GM12873 (cell line): ENCODE results near the gene KCNN3.

ENCODE experiments used
- TF ChIP-seq, protein P1 (sequence below): IDR thresholded peaks from 2 replicates; pipeline ENCODE4 v1.5.1; 2012; ENCODE audit warnings: low read depth, mild to moderate bottlenecking, moderate library complexity, low read length, control low read depth; ENCODE audit not compliant: insufficient read depth; ENCODE audit errors: missing control alignments

Gene KCNN3

GRCh38 chr1:154886281-154887015, 16.4 kb upstream of the KCNN3 start:
- TF ChIP-seq, protein P1, sequence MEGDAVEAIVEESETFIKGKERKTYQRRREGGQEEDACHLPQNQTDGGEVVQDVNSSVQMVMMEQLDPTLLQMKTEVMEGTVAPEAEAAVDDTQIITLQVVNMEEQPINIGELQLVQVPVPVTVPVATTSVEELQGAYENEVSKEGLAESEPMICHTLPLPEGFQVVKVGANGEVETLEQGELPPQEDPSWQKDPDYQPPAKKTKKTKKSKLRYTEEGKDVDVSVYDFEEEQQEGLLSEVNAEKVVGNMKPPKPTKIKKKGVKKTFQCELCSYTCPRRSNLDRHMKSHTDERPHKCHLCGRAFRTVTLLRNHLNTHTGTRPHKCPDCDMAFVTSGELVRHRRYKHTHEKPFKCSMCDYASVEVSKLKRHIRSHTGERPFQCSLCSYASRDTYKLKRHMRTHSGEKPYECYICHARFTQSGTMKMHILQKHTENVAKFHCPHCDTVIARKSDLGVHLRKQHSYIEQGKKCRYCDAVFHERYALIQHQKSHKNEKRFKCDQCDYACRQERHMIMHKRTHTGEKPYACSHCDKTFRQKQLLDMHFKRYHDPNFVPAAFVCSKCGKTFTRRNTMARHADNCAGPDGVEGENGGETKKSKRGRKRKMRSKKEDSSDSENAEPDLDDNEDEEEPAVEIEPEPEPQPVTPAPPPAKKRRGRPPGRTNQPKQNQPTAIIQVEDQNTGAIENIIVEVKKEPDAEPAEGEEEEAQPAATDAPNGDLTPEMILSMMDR = no peak

DNA sequence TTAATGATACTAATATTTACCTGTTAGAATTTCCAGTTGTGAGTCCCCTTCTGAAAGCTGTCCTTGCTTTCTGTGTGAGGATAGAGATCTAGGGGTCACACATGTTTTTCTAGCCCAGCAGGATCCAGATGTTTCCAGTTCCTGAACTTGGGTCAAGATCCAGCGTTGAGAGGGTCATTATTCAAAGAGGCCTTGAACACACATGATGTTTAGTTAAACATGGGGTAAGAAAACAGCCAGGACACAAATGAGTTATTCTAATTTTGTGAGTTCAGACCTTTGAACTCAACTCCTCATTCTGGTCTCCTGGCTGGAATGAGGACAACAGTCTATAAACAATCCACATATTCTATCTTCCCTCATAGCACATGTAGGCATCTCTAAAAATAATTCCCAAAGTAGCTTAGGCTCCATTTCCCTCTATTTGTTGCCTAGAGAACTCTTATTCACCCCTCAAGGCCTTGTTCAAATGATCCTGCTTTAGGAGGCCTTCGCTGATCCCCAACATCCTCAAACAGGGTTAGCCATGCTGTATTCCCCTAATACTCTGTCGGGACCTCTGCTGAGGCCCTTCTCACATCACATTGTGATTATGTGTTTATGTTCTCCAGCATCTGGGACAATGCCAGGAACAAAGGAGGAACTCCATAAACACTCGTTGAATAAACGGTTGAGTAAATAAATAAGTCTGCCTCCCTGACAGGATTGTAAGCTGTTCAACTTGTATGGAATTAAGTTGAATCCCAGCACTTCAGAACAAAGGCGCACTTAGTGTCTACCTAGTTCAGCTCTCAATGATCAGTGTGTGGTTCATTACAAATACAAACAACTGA, 15.0 kb upstream of the KCNN3 start:
- TF ChIP-seq, protein P1 = no peak

DNA sequence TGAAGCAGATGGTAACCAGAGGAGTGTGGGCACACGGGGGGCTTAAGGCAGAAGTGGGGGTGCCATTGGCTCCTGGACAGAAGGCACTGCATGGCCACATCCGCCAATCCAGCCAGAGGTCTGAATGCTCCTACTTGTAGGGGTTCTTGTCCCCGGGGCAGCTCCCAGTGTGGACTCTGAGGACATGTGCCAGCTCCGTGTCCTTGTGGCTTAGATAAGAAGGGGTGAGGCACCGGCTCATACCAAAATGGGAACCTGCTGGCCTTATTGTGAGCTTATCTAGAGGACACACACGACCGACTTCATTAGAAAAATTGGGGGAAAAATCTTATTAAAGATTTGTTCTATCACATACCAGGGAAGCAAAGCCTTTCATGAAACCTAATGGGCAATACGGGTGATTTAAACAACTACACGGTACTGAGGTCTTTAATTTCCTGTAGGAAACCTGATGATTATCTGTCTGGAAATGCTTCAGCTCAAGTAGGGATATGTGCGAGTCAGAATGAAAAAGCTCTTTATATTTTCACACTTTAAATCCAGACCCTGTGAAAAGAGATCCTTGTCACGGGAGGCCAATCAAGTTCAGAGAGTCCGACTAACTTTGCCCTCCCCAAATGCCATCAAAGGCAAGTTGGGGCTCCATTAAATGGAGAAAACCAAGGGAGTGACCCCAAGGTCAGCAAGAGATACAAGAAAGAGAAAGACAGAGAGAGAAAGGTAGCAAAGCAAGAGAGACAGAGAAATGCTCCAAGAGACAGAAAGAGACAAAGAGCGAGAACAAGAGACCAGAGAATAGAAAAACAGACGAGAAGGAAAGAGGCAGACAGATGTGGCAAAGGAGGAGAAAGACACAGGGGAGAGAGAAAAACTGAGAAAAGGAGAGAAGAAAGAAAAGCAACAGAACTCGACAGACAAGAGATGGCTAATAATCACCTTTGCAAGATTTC, 14.1 kb upstream of the KCNN3 start:
- TF ChIP-seq, protein P1 = no peak

DNA sequence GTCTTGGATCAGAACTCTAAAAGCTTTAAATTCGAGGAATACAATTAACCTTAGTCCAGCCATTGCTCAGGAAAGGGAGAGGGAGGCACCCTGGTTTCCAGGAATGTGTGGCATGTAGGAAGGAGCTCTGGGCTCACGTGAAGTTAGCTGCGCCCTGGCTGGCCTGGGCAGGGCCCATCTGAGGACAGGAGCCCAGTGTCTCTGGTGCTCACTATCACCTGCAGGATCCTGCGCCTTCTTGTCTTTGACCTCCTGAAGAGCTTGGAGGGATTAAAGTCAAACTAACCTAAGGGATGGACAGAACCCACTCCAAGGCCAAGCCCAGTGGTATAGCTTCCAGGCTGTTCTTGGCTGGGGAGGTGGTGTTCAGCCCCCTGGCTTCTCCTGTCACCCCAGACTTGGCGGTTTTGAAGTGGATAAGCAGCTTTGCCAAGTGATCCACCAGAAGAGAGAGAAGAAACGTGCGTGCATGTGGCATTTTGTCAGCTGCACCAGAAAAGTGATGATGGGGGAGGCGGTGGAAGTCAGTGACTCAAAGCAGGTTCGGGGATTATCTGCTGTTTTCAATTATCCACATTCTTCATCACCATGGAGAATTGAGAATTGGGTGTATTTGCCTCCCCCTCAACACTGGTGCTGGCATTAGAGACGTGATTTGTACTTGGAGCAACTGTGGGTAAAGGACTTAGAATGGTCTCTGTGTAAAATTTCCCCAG, 11.9 kb upstream of the KCNN3 start:
- TF ChIP-seq, protein P1 = no peak

- TF ChIP-seq, protein P1 = no peak
Observed at GRCh38 chr1:154880671-154881070, 10.6 kb upstream of the KCNN3 start.

GRCh38 chr1:154879038-154879421, 8.9 kb upstream of the KCNN3 start:
- TF ChIP-seq, protein P1 = no peak
